ENCODE data around the gene ARFGAP1.

Gene ARFGAP1

GRCh38 chr20:63259734-63260460 is 12.7 kb upstream of the ARFGAP1 start:
- Histone ChIP-seq H2AFZ (ENCODE audit: low read depth, low read length) (no peak overlapping the region), H3K27me3 (ENCODE audit: insufficient read depth, low read length, poor library complexity) (peaks cover 4% of the 10 kb centered on the region), H4K20me1 (ENCODE audit: insufficient read depth, low read length) (peaks cover 5% of the 10 kb centered on the region; the same call in 1 of the 2 replicates), H3K4me3 (ENCODE audit: low read depth in 1 of 2, low read length in 2 of 2) (no peak overlapping the region), H3K36me3 (ENCODE audit: insufficient read depth, low read length) (no peaks in the 10 kb centered on the region), H3K4me1 (ENCODE audit: insufficient read depth, low read length) (no peaks in the 10 kb centered on the region), H3K27ac (ENCODE audit: low read length) (no peak overlapping the region), H3K79me2 (ENCODE audit: insufficient read depth, low read length) (no peaks in the 10 kb centered on the region), H3K4me2 (ENCODE audit: insufficient read depth, low read length) (no peak overlapping the region), H3K9me3 (ENCODE audit: insufficient read depth, low read length, severe bottlenecking) (no peaks in the 10 kb centered on the region), H3K9ac (ENCODE audit: low read depth, low read length) (no peak overlapping the region)
- no peak for ATAC-seq (ENCODE audit: insufficient read depth, low read depth)
- no peak for DNase-seq
- TF ChIP-seq EZH2 (IDR thresholded peaks at IDR 0.05; ENCODE audit: borderline replicate concordance, low read depth, low read length, severe bottlenecking) (no peak), CTCF (IDR thresholded peaks at IDR 0.05; ENCODE audit: borderline replicate concordance, extremely low read depth, low read length, poor library complexity, severe bottlenecking) (no peak)

DNA sequence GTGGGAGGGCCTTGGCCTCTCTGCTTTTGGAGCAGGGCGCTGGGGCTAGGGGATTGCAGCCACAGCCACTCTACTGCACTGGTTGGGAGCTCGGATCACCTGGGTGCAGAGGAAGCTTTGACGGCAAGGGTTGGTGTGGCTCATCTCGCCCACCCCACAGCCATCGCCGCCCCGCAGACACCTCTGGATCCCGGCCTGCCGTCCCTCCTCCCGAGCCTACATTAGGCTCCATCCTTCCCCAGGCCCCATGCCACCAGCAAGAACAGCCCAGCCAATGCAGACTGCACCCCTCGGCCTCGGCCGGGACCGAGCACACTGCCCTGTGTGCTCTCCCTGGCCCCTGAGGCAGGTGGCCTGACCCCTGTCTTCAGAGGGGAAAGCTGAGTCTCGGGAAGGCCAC is 12.1 kb upstream of the ARFGAP1 start:
- Histone ChIP-seq H3K4me3 (ENCODE audit: low read depth in 1 of 2, low read length in 2 of 2) (no peak overlapping the region), H3K36me3 (ENCODE audit: insufficient read depth, low read length) (no peaks in the 10 kb centered on the region), H2AFZ (ENCODE audit: low read depth, low read length) (no peak overlapping the region), H3K4me1 (ENCODE audit: insufficient read depth, low read length) (no peaks in the 10 kb centered on the region), H3K27me3 (ENCODE audit: insufficient read depth, low read length, poor library complexity) (peaks cover 6% of the 10 kb centered on the region), H3K4me2 (ENCODE audit: insufficient read depth, low read length) (no peak overlapping the region), H3K79me2 (ENCODE audit: insufficient read depth, low read length) (no peaks in the 10 kb centered on the region), H3K9ac (ENCODE audit: low read depth, low read length) (no peak overlapping the region), H4K20me1 (ENCODE audit: insufficient read depth, low read length) (peaks cover 5% of the 10 kb centered on the region; the same call in 1 of the 2 replicates), H3K27ac (ENCODE audit: low read length) (no peak overlapping the region), H3K9me3 (ENCODE audit: insufficient read depth, low read length, severe bottlenecking) (no peaks in the 10 kb centered on the region)
- DNase-seq (no peak), ATAC-seq (ENCODE audit: insufficient read depth, low read depth) (no peak)
- TF ChIP-seq CTCF (IDR thresholded peaks at IDR 0.05; ENCODE audit: borderline replicate concordance, extremely low read depth, low read length, poor library complexity, severe bottlenecking), result no peak
- TF ChIP-seq EZH2 (IDR thresholded peaks at IDR 0.05; ENCODE audit: borderline replicate concordance, low read depth, low read length, severe bottlenecking), result no peak

GRCh38 chr20:63261060-63261794 is 11.4 kb upstream of the ARFGAP1 start:
- no peak for DNase-seq
- Histone ChIP-seq H4K20me1 (ENCODE audit: insufficient read depth, low read length) (peaks cover 5% of the 10 kb centered on the region; the same call in 1 of the 2 replicates), H3K79me2 (ENCODE audit: insufficient read depth, low read length) (no peaks in the 10 kb centered on the region), H3K9me3 (ENCODE audit: insufficient read depth, low read length, severe bottlenecking) (no peaks in the 10 kb centered on the region), H3K27ac (ENCODE audit: low read length) (no peak overlapping the region), H3K4me1 (ENCODE audit: insufficient read depth, low read length) (no peaks in the 10 kb centered on the region), H3K4me2 (ENCODE audit: insufficient read depth, low read length) (no peak overlapping the region), H2AFZ (ENCODE audit: low read depth, low read length) (no peak overlapping the region), H3K9ac (ENCODE audit: low read depth, low read length) (no peak overlapping the region), H3K36me3 (ENCODE audit: insufficient read depth, low read length) (no peaks in the 10 kb centered on the region), H3K27me3 (ENCODE audit: insufficient read depth, low read length, poor library complexity) (peaks cover 13% of the 10 kb centered on the region), H3K4me3 (ENCODE audit: low read depth in 1 of 2, low read length in 2 of 2) (no peak overlapping the region)
- no peak for ATAC-seq (ENCODE audit: insufficient read depth, low read depth)
- TF ChIP-seq CTCF (IDR thresholded peaks at IDR 0.05; ENCODE audit: borderline replicate concordance, extremely low read depth, low read length, poor library complexity, severe bottlenecking) (no peak), EZH2 (IDR thresholded peaks at IDR 0.05; ENCODE audit: borderline replicate concordance, low read depth, low read length, severe bottlenecking) (no peak)

Data from DND-41 (cell line).